ENCODE data around the gene USP12. TPM values are rescaled to one million over a fixed set of nuclear protein-coding genes. Genes with fewer than 3 reads are reported as not detected.
"Not testable (repeated sequence)": the region's sequence is repeated elsewhere in the genome, so short reads cannot be mapped to it uniquely, and the experiment has no call there.

USP12 gene
- total RNA-seq, 2 experiments from 2014 or later = 27.1 to 28.4 TPM

GRCh38 chr13:27141159-27141558 lies 30.5 kb downstream of the USP12 start:
- H3K27me3 Mint-ChIP-seq (ENCODE audit: low read depth); H3K4me3 Mint-ChIP-seq; DNase-seq; CTCF ChIA-PET; H3K27ac Mint-ChIP-seq: not testable (repeated sequence)
- peaks cover 26% of the 10 kb centered on the region for H3K36me3 Mint-ChIP-seq (ENCODE audit: low read depth)
- intact Hi-C loops (cut with micrococcal nuclease) = loop anchor here (10.0 kb wide), 1 partner anchor 1236 kb away; no protein-coding TSS in a partner anchor
- peaks cover 12% of the 10 kb centered on the region for H3K9me3 Mint-ChIP-seq
- H3K4me1 Mint-ChIP-seq (ENCODE audit: low read depth) = peaks cover 63% of the 10 kb centered on the region

GRCh38 chr13:27140060-27140459 lies 31.6 kb downstream of the USP12 start:
- Mint-ChIP-seq H3K27me3 (ENCODE audit: low read depth) (no peaks in the 10 kb centered on the region), H3K27ac (no peak overlapping the region), H3K36me3 (ENCODE audit: low read depth) (peaks cover 25% of the 10 kb centered on the region), H3K4me3 (no peak overlapping the region), H3K4me1 (ENCODE audit: low read depth) (peaks cover 59% of the 10 kb centered on the region), H3K9me3 (peaks cover 12% of the 10 kb centered on the region)
- CTCF ChIA-PET = no interaction called here
- DNase-seq = no peak
- intact Hi-C loops (cut with micrococcal nuclease) = loop anchor here (10.0 kb wide), 1 partner anchor 1235 kb away; no protein-coding TSS in a partner anchor

GRCh38 chr13:27139565-27139964 lies 32.0 kb downstream of the USP12 start:
- Mint-ChIP-seq H3K9me3 (peaks cover 12% of the 10 kb centered on the region), H3K4me1 (ENCODE audit: low read depth) (peaks cover 61% of the 10 kb centered on the region), H3K27ac (no peak overlapping the region), H3K4me3 (no peak overlapping the region), H3K36me3 (ENCODE audit: low read depth) (peaks cover 24% of the 10 kb centered on the region), H3K27me3 (ENCODE audit: low read depth) (no peaks in the 10 kb centered on the region)
- no peak for DNase-seq
- intact Hi-C loops (cut with micrococcal nuclease) = loop anchor here (10.0 kb wide), 1 partner anchor 485 kb away; the partner anchor contains the start of genes LNX2 and POLR1D
- CTCF ChIA-PET = no interaction called here

DNA sequence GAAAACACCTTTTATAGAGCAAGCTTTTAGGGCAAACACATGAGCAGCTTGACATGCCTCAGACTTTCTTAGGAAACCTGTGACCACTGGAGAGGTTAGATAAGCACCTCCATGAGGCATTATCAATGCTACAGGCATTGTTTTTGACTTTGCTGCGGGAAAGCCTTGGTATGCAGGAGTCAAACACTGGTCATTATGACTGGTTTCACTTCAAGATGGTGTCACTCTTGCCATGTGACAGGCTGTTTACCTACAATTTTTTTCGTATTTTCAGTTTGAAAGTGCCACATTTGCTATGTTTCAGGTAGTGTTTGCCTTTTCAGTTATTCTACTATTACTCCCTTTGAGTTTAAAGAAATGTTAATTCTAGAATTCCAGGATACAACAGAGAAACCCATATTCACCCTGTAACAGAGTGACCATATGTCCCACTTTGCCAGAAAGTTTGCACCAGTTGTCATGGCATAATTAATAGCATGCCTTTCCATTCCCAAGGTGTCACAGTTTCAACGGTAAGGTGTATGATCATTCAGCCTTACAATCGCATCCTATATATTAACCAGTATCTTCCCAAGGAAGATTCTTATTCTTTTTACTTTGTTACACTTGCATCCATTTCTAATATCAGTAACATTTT lies 33.0 kb downstream of the USP12 start:
- Mint-ChIP-seq H3K27ac (no peak overlapping the region), H3K4me3 (no peak overlapping the region), H3K4me1 (ENCODE audit: low read depth) (peaks cover 63% of the 10 kb centered on the region), H3K9me3 (peaks cover 10% of the 10 kb centered on the region), H3K27me3 (ENCODE audit: low read depth) (no peaks in the 10 kb centered on the region), H3K36me3 (ENCODE audit: low read depth) (peaks cover 21% of the 10 kb centered on the region)
- intact Hi-C loops (cut with micrococcal nuclease) = loop anchor here (10.0 kb wide), 1 partner anchor 486 kb away; the partner anchor contains the start of genes LNX2 and POLR1D
- DNase-seq = no peak
- CTCF ChIA-PET = no interaction called here

DNA sequence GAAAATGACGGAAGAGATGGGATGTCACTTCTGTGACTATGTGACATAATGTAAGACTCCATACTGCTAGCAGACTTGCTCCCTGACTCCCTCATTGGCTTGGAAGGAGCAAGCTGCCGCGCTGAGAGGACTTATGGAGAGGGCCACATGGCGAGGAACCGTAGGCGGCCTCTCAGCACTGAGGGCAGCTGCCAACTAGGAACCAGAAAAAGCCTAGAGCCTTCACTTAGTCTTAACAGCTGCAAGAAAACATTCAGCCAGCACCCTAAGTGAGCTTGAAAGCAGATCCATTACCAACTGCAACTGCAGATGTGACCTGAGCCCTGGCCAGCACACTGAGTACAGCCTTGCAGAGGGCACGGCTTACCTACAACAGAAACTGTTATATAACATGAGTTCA lies 33.9 kb downstream of the USP12 start:
- H3K4me3 Mint-ChIP-seq = no peak overlapping the region
- peaks cover 6% of the 10 kb centered on the region for H3K9me3 Mint-ChIP-seq
- peaks cover 15% of the 10 kb centered on the region for H3K36me3 Mint-ChIP-seq (ENCODE audit: low read depth)
- H3K27ac Mint-ChIP-seq = no peak overlapping the region
- H3K27me3 Mint-ChIP-seq (ENCODE audit: low read depth) = no peaks in the 10 kb centered on the region
- CTCF ChIA-PET = no interaction called here
- DNase-seq = no peak
- H3K4me1 Mint-ChIP-seq (ENCODE audit: low read depth) = peaks cover 62% of the 10 kb centered on the region
- intact Hi-C loops (cut with micrococcal nuclease) = loop anchor here (10.0 kb wide), 1 partner anchor 487 kb away; the partner anchor contains the start of genes LNX2 and POLR1D

DNA sequence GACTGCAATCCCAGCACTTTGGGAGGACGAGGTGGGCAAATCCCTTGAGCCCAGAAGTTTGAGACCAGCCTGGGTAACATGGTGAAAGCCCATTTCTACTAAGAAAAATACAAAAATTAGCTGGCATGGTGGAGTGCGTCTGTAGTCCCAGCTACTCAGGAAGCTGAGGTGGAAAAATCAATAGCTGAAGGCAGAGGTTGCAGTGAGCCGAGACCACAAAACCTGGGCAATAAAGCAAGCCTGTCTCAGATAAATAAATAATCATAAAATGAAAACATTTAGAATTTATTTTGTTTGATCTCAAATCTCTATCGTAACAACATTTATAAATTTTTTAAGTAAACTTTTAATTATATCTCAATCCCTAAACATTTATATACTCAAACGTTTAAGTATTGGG lies 36.6 kb downstream of the USP12 start:
- no peak overlapping the region for H3K4me3 Mint-ChIP-seq
- peaks cover 70% of the 10 kb centered on the region for H3K4me1 Mint-ChIP-seq (ENCODE audit: low read depth)
- CTCF ChIA-PET = no interaction called here
- no peak for DNase-seq
- no peak overlapping the region for H3K27ac Mint-ChIP-seq
- no peaks in the 10 kb centered on the region for H3K27me3 Mint-ChIP-seq (ENCODE audit: low read depth)
- peaks cover 9% of the 10 kb centered on the region for H3K9me3 Mint-ChIP-seq
- intact Hi-C loops (cut with micrococcal nuclease) = loop anchor here (10.0 kb wide), 1 partner anchor 490 kb away; the partner anchor contains the start of genes LNX2 and POLR1D
- H3K36me3 Mint-ChIP-seq (ENCODE audit: low read depth) = peaks cover 14% of the 10 kb centered on the region

- H3K36me3 Mint-ChIP-seq (ENCODE audit: low read depth) = peaks cover 17% of the 10 kb centered on the region
- intact Hi-C loops (cut with micrococcal nuclease) = loop anchor here (5.0 to 10.0 kb wide), 2 partner anchors 313 to 491 kb away; partner anchors contain the start of genes LNX2 and POLR1D
- peak overlapping the region; percentile 41 for H3K27ac Mint-ChIP-seq
- peaks cover 12% of the 10 kb centered on the region for H3K9me3 Mint-ChIP-seq
- CTCF ChIA-PET = interaction anchor here (0.6 to 1.6 kb wide), 3 partner anchors 11 to 1282 kb away, joined by 3 to 6 read pairs (median 3); no protein-coding TSS in a partner anchor
- DNase-seq = no peak
- H3K4me3 Mint-ChIP-seq = no peak overlapping the region
- no peaks in the 10 kb centered on the region for H3K27me3 Mint-ChIP-seq (ENCODE audit: low read depth)
- peaks cover 75% of the 10 kb centered on the region for H3K4me1 Mint-ChIP-seq (ENCODE audit: low read depth)
Measured at GRCh38 chr13:27133889-27134288, 37.7 kb downstream of the USP12 start.

- Mint-ChIP-seq H3K27me3 (ENCODE audit: low read depth) (no peaks in the 10 kb centered on the region), H3K4me1 (ENCODE audit: low read depth) (peaks cover 77% of the 10 kb centered on the region), H3K27ac (peak overlapping the region; percentile 91), H3K9me3 (peaks cover 12% of the 10 kb centered on the region), H3K4me3 (no peak overlapping the region), H3K36me3 (ENCODE audit: low read depth) (peaks cover 20% of the 10 kb centered on the region)
- DNase-seq = peak; percentile 25
- intact Hi-C loops (cut with micrococcal nuclease) = loop anchor here (5.0 to 10.0 kb wide), 2 partner anchors 315 to 492 kb away; partner anchors contain the start of genes LNX2 and POLR1D
- CTCF ChIA-PET = interaction anchor here (0.7 to 1.6 kb wide), 5 partner anchors 15 to 160 kb away, joined by 3 to 6 read pairs (median 4); no protein-coding TSS in a partner anchor
Measured at GRCh38 chr13:27132538-27132937, 39.1 kb downstream of the USP12 start.

DNA sequence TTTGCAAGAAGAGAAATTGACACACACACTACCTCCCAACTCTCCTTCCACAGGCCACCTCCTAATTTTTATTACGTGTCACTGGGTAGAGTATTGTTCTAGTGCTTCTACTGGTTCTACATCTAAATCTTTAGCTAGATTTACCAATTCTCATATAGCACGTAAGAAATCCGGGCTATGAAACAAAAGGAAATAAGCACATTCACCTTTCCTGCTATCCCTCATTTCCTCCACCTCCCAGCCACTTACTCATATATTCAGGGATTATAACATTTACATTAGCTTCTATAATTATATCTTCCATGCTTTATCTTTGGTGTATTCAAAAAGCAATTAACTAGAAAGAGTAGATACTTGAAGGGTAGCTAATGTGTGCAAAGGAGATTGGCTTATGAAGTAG lies 39.7 kb downstream of the USP12 start:
- H3K4me3 Mint-ChIP-seq = no peak overlapping the region
- H3K27me3 Mint-ChIP-seq (ENCODE audit: low read depth) = no peaks in the 10 kb centered on the region
- no peak for DNase-seq
- peaks cover 23% of the 10 kb centered on the region for H3K36me3 Mint-ChIP-seq (ENCODE audit: low read depth)
- CTCF ChIA-PET = interaction anchor here (1.0 to 1.7 kb wide), 3 partner anchors 15 to 147 kb away, joined by 4 to 6 read pairs (median 5); no protein-coding TSS in a partner anchor
- H3K27ac Mint-ChIP-seq = peak overlapping the region; percentile 91
- peaks cover 83% of the 10 kb centered on the region for H3K4me1 Mint-ChIP-seq (ENCODE audit: low read depth)
- peaks cover 12% of the 10 kb centered on the region for H3K9me3 Mint-ChIP-seq
- intact Hi-C loops (cut with micrococcal nuclease) = loop anchor here (1.0 to 10.0 kb wide), 9 partner anchors 15 to 493 kb away; partner anchors contain the start of genes LNX2, POLR1D and RPL21

- CTCF ChIA-PET = interaction anchor here (0.8 to 1.7 kb wide), 3 partner anchors 16 to 146 kb away, joined by 3 to 6 read pairs (median 5); no protein-coding TSS in a partner anchor
- Mint-ChIP-seq H3K27ac (peak overlapping the region; percentile 91), H3K36me3 (ENCODE audit: low read depth) (peaks cover 23% of the 10 kb centered on the region), H3K9me3 (peaks cover 12% of the 10 kb centered on the region), H3K4me1 (ENCODE audit: low read depth) (peaks cover 88% of the 10 kb centered on the region), H3K4me3 (no peak overlapping the region), H3K27me3 (ENCODE audit: low read depth) (no peaks in the 10 kb centered on the region)
- intact Hi-C loops (cut with micrococcal nuclease) = loop anchor here (1.0 to 10.0 kb wide), 9 partner anchors 16 to 494 kb away; partner anchors contain the start of genes LNX2, POLR1D and RPL21
- peak; percentile 89 for DNase-seq
Measured at GRCh38 chr13:27130979-27131623, 40.5 kb downstream of the USP12 start.

DNA sequence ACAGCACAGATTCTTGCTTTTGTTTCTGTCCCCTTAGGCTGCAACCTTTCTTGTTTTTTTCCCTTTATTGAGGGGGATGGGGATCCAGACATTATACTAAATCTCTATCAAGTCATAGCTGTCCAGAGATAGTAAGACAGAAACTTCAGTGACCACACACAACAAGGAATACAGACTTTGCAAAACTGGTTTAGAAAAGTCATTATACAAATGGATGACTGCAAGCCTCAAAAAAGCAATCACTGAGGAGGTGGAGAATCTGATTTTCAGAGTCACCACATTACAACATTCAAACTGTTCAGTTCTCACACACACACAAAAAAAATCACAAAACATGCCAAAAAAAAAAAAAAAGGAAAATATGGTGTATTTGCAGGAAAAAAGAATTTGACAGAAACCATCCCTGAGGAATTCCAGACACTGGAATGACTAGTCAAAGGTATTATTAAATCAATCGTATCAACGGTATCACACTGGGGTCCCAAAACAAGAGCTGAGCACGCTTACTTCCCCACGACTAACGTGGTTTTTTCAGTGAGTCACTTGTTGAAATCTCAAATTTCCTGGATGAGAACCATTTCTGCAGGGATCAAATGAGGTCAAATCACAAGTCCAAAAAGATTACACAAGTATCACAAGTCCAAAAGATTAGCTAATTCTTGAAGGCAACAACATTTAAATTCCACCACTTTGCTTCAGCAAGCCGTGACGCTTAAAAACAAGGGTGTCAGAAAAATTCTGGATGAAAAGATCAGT lies 41.2 kb downstream of the USP12 start:
- Mint-ChIP-seq H3K9me3 (peaks cover 14% of the 10 kb centered on the region), H3K27ac (peak overlapping the region; percentile 91), H3K27me3 (ENCODE audit: low read depth) (no peaks in the 10 kb centered on the region), H3K36me3 (ENCODE audit: low read depth) (peaks cover 25% of the 10 kb centered on the region), H3K4me1 (ENCODE audit: low read depth) (peaks cover 85% of the 10 kb centered on the region), H3K4me3 (no peak overlapping the region)
- intact Hi-C loops (cut with micrococcal nuclease) = loop anchor here (2.0 to 10.0 kb wide), 3 partner anchors 296 to 494 kb away; partner anchors contain the start of genes LNX2 and POLR1D
- no peak for DNase-seq
- CTCF ChIA-PET = interaction anchor here (0.8 to 1.7 kb wide), 2 partner anchors 16 to 39 kb away, joined by 3 to 6 read pairs; no protein-coding TSS in a partner anchor
